D721Med (cell line): ENCODE measurements around the gene EPC2.

ENCODE experiments used
- DNase-seq: peaks from one replicate; pipeline ENCODE4 v3.0.0; 2011; ENCODE audit warnings: low spot score; ENCODE audit not compliant: insufficient read length
- FAIRE-seq: peaks from 2 replicates; lab custom pipeline; 2011; peaks lifted over from hg19 to GRCh38; lab: Jason Lieb, UNC
- CTCF ChIP-seq: IDR thresholded peaks from 2 replicates; pipeline ENCODE4 v1.5.1; 2012; ENCODE audit warnings: mild to moderate bottlenecking, control low read depth; ENCODE audit not compliant: insufficient read depth; ENCODE audit errors: missing control alignments

The EPC2 gene

GRCh38 chr2:148721991-148722777, 77.6 kb downstream of the EPC2 start:
- no peak for DNase-seq
- no peak for TF ChIP-seq CTCF
- no peak for FAIRE-seq

GRCh38 chr2:148725564-148725963, 81.0 kb downstream of the EPC2 start:
- DNase-seq (no peak), FAIRE-seq (no peak)
- no peak for TF ChIP-seq CTCF

- no peak for FAIRE-seq
Measured at GRCh38 chr2:148726228-148726627, 81.7 kb downstream of the EPC2 start.

GRCh38 chr2:148730085-148730484, 85.5 kb downstream of the EPC2 start:
- DNase-seq: no peak
- no peak for TF ChIP-seq CTCF
- no peak for FAIRE-seq

More at GRCh38 chr2:148726228-148726627, 81.7 kb downstream of the EPC2 start:
- no peak for TF ChIP-seq CTCF
- DNase-seq: no peak

- DNase-seq: no peak
- FAIRE-seq: no peak
- TF ChIP-seq CTCF: no peak
Measured at GRCh38 chr2:148737742-148738141, 93.2 kb downstream of the EPC2 start.

- TF ChIP-seq CTCF: no peak
- FAIRE-seq (no peak), DNase-seq (no peak)
Measured at GRCh38 chr2:148739454-148740105, 95.0 kb downstream of the EPC2 start.

GRCh38 chr2:148742373-148742772, 97.8 kb downstream of the EPC2 start:
- DNase-seq (no peak), FAIRE-seq (no peak)
- TF ChIP-seq CTCF: no peak
